H9 (cell line): ENCODE data around the gene GPR37L1. TPM values are rescaled to one million over a fixed set of nuclear protein-coding genes. Genes with fewer than 3 reads are reported as not detected.

ENCODE experiments used
- DNase-seq: peaks from one replicate; pipeline ENCODE4 v3.0.0-alpha.2; 2017
- H2AFZ ChIP-seq: one replicate; pipeline ENCODE4 v1.6.1; 2013; ENCODE audit warnings: mild to moderate bottlenecking, low read length, control low read depth, moderate library complexity
- H2AK5ac ChIP-seq: 2 replicates; pipeline ENCODE4 v1.6.1; 2013; ENCODE audit warnings: low read length, control low read depth, mixed read lengths; ENCODE audit not compliant: insufficient read length
- H2BK120ac ChIP-seq: one replicate; pipeline ENCODE4 v1.6.1; 2013; ENCODE audit warnings: low read depth, mild to moderate bottlenecking, low read length, control low read depth, inconsistent platforms; ENCODE audit not compliant: poor library complexity, severe bottlenecking
- H2BK12ac ChIP-seq: 2 replicates; pipeline ENCODE4 v1.6.1; 2013; ENCODE audit warnings: low read length, control low read depth, mixed read lengths, low read depth; ENCODE audit not compliant: insufficient read length
- H2BK15ac ChIP-seq: 2 replicates; pipeline ENCODE4 v1.6.1; 2013; ENCODE audit warnings: low read depth, low read length, control low read depth
- H2BK20ac ChIP-seq: one replicate; pipeline ENCODE4 v1.6.1; 2013; ENCODE audit warnings: low read depth, mild to moderate bottlenecking, low read length, control low read depth, inconsistent platforms; ENCODE audit not compliant: poor library complexity, severe bottlenecking
- H2BK5ac ChIP-seq: 2 replicates; pipeline ENCODE4 v1.6.1; 2013; ENCODE audit warnings: low read length, control low read depth, mixed read lengths; ENCODE audit not compliant: insufficient read length
- H3K14ac ChIP-seq: 2 replicates; pipeline ENCODE4 v1.6.1; 2013; ENCODE audit warnings: low read length, control low read depth; ENCODE audit not compliant: insufficient read depth
- H3K18ac ChIP-seq: 2 replicates; pipeline ENCODE4 v1.6.1; 2013; ENCODE audit warnings: low read depth, mild to moderate bottlenecking, mixed read lengths, low read length, control low read depth; ENCODE audit not compliant: insufficient read length
- H3K23ac ChIP-seq: 2 replicates; pipeline ENCODE4 v1.6.1; 2013; ENCODE audit warnings: low read length, control low read depth, mixed read lengths, low read depth; ENCODE audit not compliant: insufficient read length
- H3K23me2 ChIP-seq: 2 replicates; pipeline ENCODE4 v1.6.1; 2013; ENCODE audit warnings: low read depth, mild to moderate bottlenecking, mixed read lengths, low read length, control low read depth; ENCODE audit not compliant: insufficient read length, poor library complexity, severe bottlenecking
- H3K27ac ChIP-seq: 2 replicates; pipeline ENCODE4 v1.5.1; 2013; ENCODE audit warnings: low read length, control low read depth, mixed read lengths, low read depth; ENCODE audit not compliant: insufficient read length
- H3K27me3 ChIP-seq: 2 replicates; pipeline ENCODE4 v1.6.1; 2013; ENCODE audit warnings: low read length, control low read depth, inconsistent platforms; ENCODE audit not compliant: insufficient read depth
- H3K4ac ChIP-seq: 2 replicates; pipeline ENCODE4 v1.6.1; 2013; ENCODE audit warnings: low read depth, mild to moderate bottlenecking, control low read depth, inconsistent platforms, low read length, moderate library complexity
- H3K4me1 ChIP-seq: 2 replicates; pipeline ENCODE4 v1.6.1; 2013; ENCODE audit warnings: low read length, control low read depth, inconsistent platforms; ENCODE audit not compliant: insufficient read depth
- H3K4me2 ChIP-seq: 2 replicates; pipeline ENCODE4 v1.6.1; 2013; ENCODE audit warnings: low read length, control low read depth, mixed read lengths; ENCODE audit not compliant: insufficient read length, insufficient read depth
- H3K56ac ChIP-seq: 2 replicates; pipeline ENCODE4 v1.6.1; 2013; ENCODE audit warnings: low read depth, mild to moderate bottlenecking, mixed read lengths, low read length, control low read depth; ENCODE audit not compliant: insufficient read length
- H3K79me1 ChIP-seq: 2 replicates; pipeline ENCODE4 v1.6.1; 2013; ENCODE audit warnings: low read depth, mild to moderate bottlenecking, moderate library complexity, low read length, control low read depth, inconsistent platforms; ENCODE audit not compliant: insufficient read depth, poor library complexity, severe bottlenecking
- H3K79me2 ChIP-seq: 2 replicates; pipeline ENCODE4 v1.6.1; 2013; ENCODE audit warnings: low read length, control low read depth, inconsistent platforms; ENCODE audit not compliant: insufficient read depth
- H3K9ac ChIP-seq: 2 replicates; pipeline ENCODE4 v1.6.1; 2013; ENCODE audit warnings: low read length, control low read depth, mixed read lengths; ENCODE audit not compliant: insufficient read length; ENCODE audit errors: extremely low read depth
- H3K9me3 ChIP-seq: one replicate; pipeline ENCODE4 v1.6.1; 2013; ENCODE audit warnings: low read depth, low read length, inconsistent platforms; ENCODE audit not compliant: control insufficient read depth
- H3T11ph ChIP-seq: one replicate; pipeline ENCODE4 v1.6.1; 2013; ENCODE audit warnings: mild to moderate bottlenecking, low read length, control low read depth, inconsistent platforms
- H4K20me1 ChIP-seq: one replicate; pipeline ENCODE4 v1.6.1; 2013; ENCODE audit not compliant: control insufficient read depth, insufficient read length, insufficient read depth
- H4K5ac ChIP-seq: 2 replicates; pipeline ENCODE4 v1.6.1; 2013; ENCODE audit warnings: low read depth, mild to moderate bottlenecking, mixed read lengths, low read length, control low read depth; ENCODE audit not compliant: insufficient read length
- H4K8ac ChIP-seq: replicated peaks from 2 replicates; pipeline ENCODE4 v1.6.1; 2013; ENCODE audit warnings: low read length, control low read depth, mixed read lengths, low read depth; ENCODE audit not compliant: insufficient read length
- H4K91ac ChIP-seq: 2 replicates; pipeline ENCODE4 v1.6.1; 2013; ENCODE audit warnings: low read depth, mild to moderate bottlenecking, moderate library complexity, mixed read lengths, low read length, control low read depth; ENCODE audit not compliant: insufficient read length
- H3K27ac Mint-ChIP-seq, 3 experiments: 2 replicates in 2 of 3; 3 replicates in 1 of 3; pipeline ENCODE4 v1.8.0; 2020 to 2021; ENCODE audit warnings: mixed read lengths in 3 of 3, mild to moderate bottlenecking in 1 of 3, moderate library complexity in 1 of 3
- H3K27me3 Mint-ChIP-seq: 2 replicates; pipeline ENCODE4 v1.8.0; 2021; ENCODE audit warnings: low read depth, mild to moderate bottlenecking, moderate library complexity, mixed read lengths
- H3K36me3 Mint-ChIP-seq, 3 experiments: 2 replicates in 2 of 3; 3 replicates in 1 of 3; pipeline ENCODE4 v1.8.0; 2020 to 2021; ENCODE audit warnings: low read depth in 3 of 3, mixed read lengths in 3 of 3; ENCODE audit not compliant: insufficient read depth in 1 of 3
- H3K4me1 Mint-ChIP-seq, 2 experiments: 2 replicates each; pipeline ENCODE4 v1.8.0; 2020; ENCODE audit warnings: mixed read lengths in 2 of 2
- H3K4me3 Mint-ChIP-seq, 2 experiments: 2 replicates in 1 of 2; 3 replicates in 1 of 2; pipeline ENCODE4 v1.8.0; 2020 to 2021; ENCODE audit warnings: mild to moderate bottlenecking in 2 of 2, mixed read lengths in 2 of 2, moderate library complexity in 1 of 2
- H3K9me3 Mint-ChIP-seq, 2 experiments: 2 replicates in 1 of 2; 3 replicates in 1 of 2; pipeline ENCODE4 v1.8.0; 2020; ENCODE audit warnings: mild to moderate bottlenecking in 2 of 2, mixed read lengths in 2 of 2, moderate library complexity in 1 of 2
- CTCF ChIP-seq: fragments of 200-600 bp; sonication (generic); conservative IDR thresholded peaks from 3 replicates; pipeline ENCODE4 v1.8.0; 2021; ENCODE audit warnings: antibody characterized with exemption, mild to moderate bottlenecking
- WGBS: extraction: QIAGEN DNeasy Blood & Tissue Kit; methylation state at CpG from one replicate; pipeline ENCODE4 v1.1.7; 2013; ENCODE audit warnings: missing lambda C conversion rate, low lambda C conversion rate, mixed read lengths; ENCODE audit not compliant: insufficient read length; ENCODE audit errors: extremely low coverage; 5-methylcytosine and 5-hydroxymethylcytosine counted together
- total RNA-seq: library from RNA; stranded (reverse); gene quantifications from 2 replicates; pipeline ENCODE4 v1.2.1, GENCODE V29; 2021

The GPR37L1 gene
- total RNA-seq, 1 experiment from 2014 or later = 0.11 TPM

GRCh38 chr1:202107321-202107761 lies 15.4 kb upstream of the GPR37L1 start:
- Histone ChIP-seq H3K4ac (no peak overlapping the region), H2AFZ (no peak overlapping the region), H4K8ac (no peak overlapping the region), H2BK120ac (no peak overlapping the region), H3K23ac (no peak overlapping the region), H3K9ac (no peak overlapping the region), H3K9me3 (no peaks in the 10 kb centered on the region), H3K27me3 (no peaks in the 10 kb centered on the region), H2BK20ac (no peak overlapping the region), H2BK5ac (no peak overlapping the region), H2BK12ac (no peak overlapping the region), H3K4me1 (peaks cover 2% of the 10 kb centered on the region; the same call in 1 of the 2 replicates), H4K5ac (no peak overlapping the region), H3K18ac (peak overlapping the region; percentile 73), H3K56ac (no peak overlapping the region), H4K91ac (no peak overlapping the region), H2AK5ac (no peak overlapping the region), H4K20me1 (no peaks in the 10 kb centered on the region), H3K79me1 (no peaks in the 10 kb centered on the region), H3K79me2 (no peaks in the 10 kb centered on the region), H3T11ph (no peak overlapping the region), H3K4me2 (no peak overlapping the region), H2BK15ac (no peak overlapping the region), H3K27ac (no peak overlapping the region), H3K14ac (no peak overlapping the region; the same call in none of the 2 replicates), H3K23me2 (no peaks in the 10 kb centered on the region)
- H3K4me3 Mint-ChIP-seq = no peak overlapping the region
- no peak for DNase-seq
- H3K27ac Mint-ChIP-seq = no peak overlapping the region; a peak in 1 of 7 replicates
- peaks cover 2% of the 10 kb centered on the region; the same call in 1 of the 2 replicates for H3K27me3 Mint-ChIP-seq
- WGBS = no CpG with 5 or more reads among the region's 5 CpGs
- TF ChIP-seq CTCF = no peak
- H3K36me3 Mint-ChIP-seq = no peaks in the 10 kb centered on the region
- H3K4me1 Mint-ChIP-seq = peaks cover 42 to 50% of the 10 kb centered on the region in 2 experiments
- no peaks in the 10 kb centered on the region for H3K9me3 Mint-ChIP-seq
